ENCODE measurements around the gene VPS4A.

Gene VPS4A

GRCh38 chr16:69311533-69312387 is 610 bp downstream of the VPS4A start:
- peaks cover 2% of the 10 kb centered on the region for H3K79me1 ChIP-seq (ENCODE audit: low read length)
- peak overlapping the region; percentile 83 for H2BK5ac ChIP-seq (ENCODE audit: low read depth, low read length, poor library complexity)
- peak overlapping the region; percentile 87 for H3K4ac ChIP-seq (ENCODE audit: low read depth, low read length)
- H4K12ac ChIP-seq (ENCODE audit: low read depth, low read length) = peak overlapping the region; percentile 74
- H3K9me3 ChIP-seq (ENCODE audit: insufficient read depth, low read depth, low read length) = no peaks in the 10 kb centered on the region
- H3K4me2 ChIP-seq (ENCODE audit: low read length) = peak overlapping the region; percentile 59
- H3K27ac ChIP-seq (ENCODE audit: low read depth, low read length) = peak overlapping the region; percentile 65
- peak overlapping the region; percentile 92 for H3K4me3 ChIP-seq (ENCODE audit: low read depth, low read length)
- no peak overlapping the region for H2AK5ac ChIP-seq (ENCODE audit: low read length)
- peak overlapping the region; percentile 98 for H2AFZ ChIP-seq (ENCODE audit: insufficient read depth, low read length, poor library complexity)
- peak overlapping the region; percentile 82 for H4K91ac ChIP-seq (ENCODE audit: low read depth, low read length)
- peak overlapping the region; percentile 82 for H2BK120ac ChIP-seq (ENCODE audit: insufficient read depth, low read length, poor library complexity)
- peak overlapping the region; percentile 88 for H3K14ac ChIP-seq (ENCODE audit: low read length)
- peak overlapping the region; percentile 93 for H3K9ac ChIP-seq (ENCODE audit: low read length)
- no peaks in the 10 kb centered on the region for H3K27me3 ChIP-seq (ENCODE audit: insufficient read depth, low read length)
- H4K8ac ChIP-seq (ENCODE audit: low read depth, low read length) = peak overlapping the region; percentile 91
- DNase-seq = peak; percentile 7 to 25
- H3K23ac ChIP-seq (ENCODE audit: low read length) = no peak overlapping the region
- H3K79me2 ChIP-seq (ENCODE audit: control insufficient read depth, insufficient read depth, low read length, poor library complexity) = peaks cover 8% of the 10 kb centered on the region
- peaks cover 20 to 23% of the 10 kb centered on the region in 2 experiments for H3K36me3 ChIP-seq (ENCODE audit: control insufficient read depth in 1 of 2, insufficient read depth in 2 of 2, low read length in 2 of 2)
- no CpG with 5 or more reads among the region's 59 CpGs for WGBS (ENCODE audit: extremely low coverage, insufficient coverage, insufficient read length)
- H3K4me1 ChIP-seq (ENCODE audit: control insufficient read depth in 1 of 2, insufficient read depth in 2 of 2, low read length in 2 of 2) = peaks cover 3% of the 10 kb centered on the region in 2 experiments
- no peak overlapping the region for H2BK12ac ChIP-seq (ENCODE audit: low read length)
- peak overlapping the region; percentile 92 for H3K18ac ChIP-seq (ENCODE audit: low read length)

- no CpG with 5 or more reads among the region's 5 CpGs for WGBS (ENCODE audit: extremely low coverage, insufficient coverage, insufficient read length)
- peaks cover 8% of the 10 kb centered on the region for H3K79me2 ChIP-seq (ENCODE audit: control insufficient read depth, insufficient read depth, low read length, poor library complexity)
- no peaks in the 10 kb centered on the region for H3K9me3 ChIP-seq (ENCODE audit: insufficient read depth, low read depth, low read length)
- H2BK5ac ChIP-seq (ENCODE audit: low read depth, low read length, poor library complexity) = no peak overlapping the region
- no peak overlapping the region for H3K9ac ChIP-seq (ENCODE audit: low read length)
- no peak overlapping the region for H2BK120ac ChIP-seq (ENCODE audit: insufficient read depth, low read length, poor library complexity)
- H2AK5ac ChIP-seq (ENCODE audit: low read length) = no peak overlapping the region
- H3K4me2 ChIP-seq (ENCODE audit: low read length) = no peak overlapping the region
- H3K14ac ChIP-seq (ENCODE audit: low read length) = no peak overlapping the region
- H3K4me3 ChIP-seq (ENCODE audit: low read depth, low read length) = no peak overlapping the region
- no peak overlapping the region for H3K27ac ChIP-seq (ENCODE audit: low read depth, low read length)
- H3K36me3 ChIP-seq (ENCODE audit: control insufficient read depth in 1 of 2, insufficient read depth in 2 of 2, low read length in 2 of 2) = peaks cover 31 to 35% of the 10 kb centered on the region in 2 experiments
- no peak overlapping the region for H4K8ac ChIP-seq (ENCODE audit: low read depth, low read length)
- no peak overlapping the region for H3K18ac ChIP-seq (ENCODE audit: low read length)
- H2AFZ ChIP-seq (ENCODE audit: insufficient read depth, low read length, poor library complexity) = no peak overlapping the region
- H3K27me3 ChIP-seq (ENCODE audit: insufficient read depth, low read length) = no peaks in the 10 kb centered on the region
- no peak overlapping the region for H3K23ac ChIP-seq (ENCODE audit: low read length)
- H3K4me1 ChIP-seq (ENCODE audit: control insufficient read depth in 1 of 2, insufficient read depth in 2 of 2, low read length in 2 of 2) = peaks cover 3% of the 10 kb centered on the region in 2 experiments
- H2BK12ac ChIP-seq (ENCODE audit: low read length) = no peak overlapping the region
- no peak overlapping the region for H4K12ac ChIP-seq (ENCODE audit: low read depth, low read length)
- no peak overlapping the region for H4K91ac ChIP-seq (ENCODE audit: low read depth, low read length)
- peaks cover 2% of the 10 kb centered on the region for H3K79me1 ChIP-seq (ENCODE audit: low read length)
- no peak for DNase-seq
- no peak overlapping the region for H3K4ac ChIP-seq (ENCODE audit: low read depth, low read length)
Measured at GRCh38 chr16:69313469-69313868, 2.3 kb downstream of the VPS4A start.

DNA sequence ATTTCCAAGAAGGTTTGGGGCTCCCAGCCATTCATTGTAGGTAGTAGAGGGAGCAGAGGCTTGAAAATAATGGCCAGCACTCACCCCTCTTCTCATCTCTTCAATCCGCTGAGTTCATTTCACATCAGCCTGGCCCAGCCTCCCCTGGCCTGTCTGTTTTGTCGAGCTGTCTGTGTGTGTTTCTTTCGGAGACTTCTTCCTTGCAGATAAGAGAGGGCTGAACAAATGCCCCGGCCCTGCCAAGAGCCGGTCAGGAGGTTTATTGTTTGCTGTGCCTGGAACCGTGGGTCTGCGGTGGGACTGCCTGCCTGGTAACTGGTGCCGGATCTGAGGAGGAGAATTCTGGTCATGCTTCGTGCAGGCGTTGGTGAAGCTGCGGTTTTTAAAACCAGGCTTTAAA is 3.4 kb downstream of the VPS4A start:
- Histone ChIP-seq H3K9me3 (ENCODE audit: insufficient read depth, low read depth, low read length) (no peaks in the 10 kb centered on the region), H2BK120ac (ENCODE audit: insufficient read depth, low read length, poor library complexity) (no peak overlapping the region), H3K79me1 (ENCODE audit: low read length) (peaks cover 2% of the 10 kb centered on the region), H3K4me2 (ENCODE audit: low read length) (no peak overlapping the region), H3K4me1 (ENCODE audit: control insufficient read depth in 1 of 2, insufficient read depth in 2 of 2, low read length in 2 of 2) (peaks cover 3% of the 10 kb centered on the region in 2 experiments), H3K27ac (ENCODE audit: low read depth, low read length) (no peak overlapping the region), H3K4me3 (ENCODE audit: low read depth, low read length) (no peak overlapping the region), H2BK5ac (ENCODE audit: low read depth, low read length, poor library complexity) (no peak overlapping the region), H3K4ac (ENCODE audit: low read depth, low read length) (no peak overlapping the region), H3K9ac (ENCODE audit: low read length) (no peak overlapping the region), H3K14ac (ENCODE audit: low read length) (no peak overlapping the region), H4K12ac (ENCODE audit: low read depth, low read length) (no peak overlapping the region), H2AFZ (ENCODE audit: insufficient read depth, low read length, poor library complexity) (no peak overlapping the region), H4K91ac (ENCODE audit: low read depth, low read length) (no peak overlapping the region), H3K23ac (ENCODE audit: low read length) (no peak overlapping the region), H3K36me3 (ENCODE audit: control insufficient read depth in 1 of 2, insufficient read depth in 2 of 2, low read length in 2 of 2) (peaks cover 42 to 46% of the 10 kb centered on the region in 2 experiments), H3K18ac (ENCODE audit: low read length) (peak overlapping the region; percentile 11), H3K27me3 (ENCODE audit: insufficient read depth, low read length) (no peaks in the 10 kb centered on the region), H3K79me2 (ENCODE audit: control insufficient read depth, insufficient read depth, low read length, poor library complexity) (peaks cover 8% of the 10 kb centered on the region), H2AK5ac (ENCODE audit: low read length) (no peak overlapping the region), H4K8ac (ENCODE audit: low read depth, low read length) (no peak overlapping the region), H2BK12ac (ENCODE audit: low read length) (no peak overlapping the region)
- WGBS (ENCODE audit: extremely low coverage, insufficient coverage, insufficient read length) = no CpG with 5 or more reads among the region's 11 CpGs
- DNase-seq = no peak

GRCh38 chr16:69315486-69316311 is 4.5 kb downstream of the VPS4A start:
- Histone ChIP-seq H3K23ac (ENCODE audit: low read length) (no peak overlapping the region), H2BK12ac (ENCODE audit: low read length) (no peak overlapping the region), H3K4me3 (ENCODE audit: low read depth, low read length) (no peak overlapping the region), H3K79me2 (ENCODE audit: control insufficient read depth, insufficient read depth, low read length, poor library complexity) (peaks cover 8% of the 10 kb centered on the region), H3K9ac (ENCODE audit: low read length) (no peak overlapping the region), H2BK120ac (ENCODE audit: insufficient read depth, low read length, poor library complexity) (no peak overlapping the region), H2AK5ac (ENCODE audit: low read length) (no peak overlapping the region), H3K4ac (ENCODE audit: low read depth, low read length) (no peak overlapping the region), H3K4me2 (ENCODE audit: low read length) (no peak overlapping the region), H2AFZ (ENCODE audit: insufficient read depth, low read length, poor library complexity) (no peak overlapping the region), H3K27me3 (ENCODE audit: insufficient read depth, low read length) (no peaks in the 10 kb centered on the region), H4K91ac (ENCODE audit: low read depth, low read length) (no peak overlapping the region), H3K18ac (ENCODE audit: low read length) (no peak overlapping the region), H4K12ac (ENCODE audit: low read depth, low read length) (no peak overlapping the region), H4K8ac (ENCODE audit: low read depth, low read length) (no peak overlapping the region), H3K27ac (ENCODE audit: low read depth, low read length) (no peak overlapping the region), H3K4me1 (ENCODE audit: control insufficient read depth in 1 of 2, insufficient read depth in 2 of 2, low read length in 2 of 2) (peaks cover 3% of the 10 kb centered on the region in 2 experiments), H3K79me1 (ENCODE audit: low read length) (peaks cover 2% of the 10 kb centered on the region), H3K36me3 (ENCODE audit: control insufficient read depth in 1 of 2, insufficient read depth in 2 of 2, low read length in 2 of 2) (peaks cover 54 to 58% of the 10 kb centered on the region in 2 experiments), H3K14ac (ENCODE audit: low read length) (no peak overlapping the region), H3K9me3 (ENCODE audit: insufficient read depth, low read depth, low read length) (no peaks in the 10 kb centered on the region), H2BK5ac (ENCODE audit: low read depth, low read length, poor library complexity) (no peak overlapping the region)
- DNase-seq = no peak
- WGBS (ENCODE audit: extremely low coverage, insufficient coverage, insufficient read length) = no CpG with 5 or more reads among the region's 30 CpGs

All from trophoblast cell (in vitro differentiated cells and primary cell).